Glutamatergic neuron (in vitro differentiated cells): Measurements from ENCODE around the gene SPAG9. TPM values are rescaled to one million over a fixed set of nuclear protein-coding genes. Genes with fewer than 3 reads are reported as not detected.

Experiments used
- DNase-seq: peaks from one replicate; pipeline ENCODE4 v3.0.0; 2022
- H3K27ac Mint-ChIP-seq: one replicate; pipeline ENCODE4 v1.8.0; 2020; ENCODE audit warnings: mild to moderate bottlenecking, mixed read lengths, inconsistent platforms; ENCODE audit not compliant: unreplicated experiment
- H3K27me3 Mint-ChIP-seq: one replicate; pipeline ENCODE4 v1.8.0; 2020; ENCODE audit warnings: mild to moderate bottlenecking, moderate library complexity, mixed read lengths, inconsistent platforms; ENCODE audit not compliant: unreplicated experiment
- H3K36me3 Mint-ChIP-seq: one replicate; pipeline ENCODE4 v1.8.0; 2020; ENCODE audit warnings: mild to moderate bottlenecking, mixed read lengths, inconsistent platforms; ENCODE audit not compliant: unreplicated experiment
- H3K4me1 Mint-ChIP-seq: one replicate; pipeline ENCODE4 v1.8.0; 2020; ENCODE audit warnings: mild to moderate bottlenecking, low read depth, mixed read lengths, inconsistent platforms; ENCODE audit not compliant: unreplicated experiment
- H3K4me3 Mint-ChIP-seq: one replicate; pipeline ENCODE4 v1.8.0; 2020; ENCODE audit warnings: mild to moderate bottlenecking, mixed read lengths, inconsistent platforms; ENCODE audit not compliant: unreplicated experiment
- H3K9me3 Mint-ChIP-seq: one replicate; pipeline ENCODE4 v1.8.0; 2020; ENCODE audit warnings: mild to moderate bottlenecking, moderate library complexity, mixed read lengths, inconsistent platforms; ENCODE audit not compliant: unreplicated experiment
- total RNA-seq: library from RNA; stranded (reverse); fragmentation: NEBNext Ultra II Directional; extraction: Animal tissue kit (Norgen Biotek cat#: 25700); gene quantifications from one replicate; pipeline ENCODE4 v1.2.1, GENCODE V29; 2021; ENCODE audit not compliant: unreplicated experiment
- TF ChIP-seq, protein P1 (sequence below): fragments of 200-600 bp; sonication (generic); IDR thresholded peaks from one replicate; pipeline ENCODE4 v1.5.0; 2021; ENCODE audit not compliant: partially characterized antibody, unreplicated experiment

SPAG9 gene
- total RNA-seq, 1 donor from 2014 or later = 327 TPM

DNA sequence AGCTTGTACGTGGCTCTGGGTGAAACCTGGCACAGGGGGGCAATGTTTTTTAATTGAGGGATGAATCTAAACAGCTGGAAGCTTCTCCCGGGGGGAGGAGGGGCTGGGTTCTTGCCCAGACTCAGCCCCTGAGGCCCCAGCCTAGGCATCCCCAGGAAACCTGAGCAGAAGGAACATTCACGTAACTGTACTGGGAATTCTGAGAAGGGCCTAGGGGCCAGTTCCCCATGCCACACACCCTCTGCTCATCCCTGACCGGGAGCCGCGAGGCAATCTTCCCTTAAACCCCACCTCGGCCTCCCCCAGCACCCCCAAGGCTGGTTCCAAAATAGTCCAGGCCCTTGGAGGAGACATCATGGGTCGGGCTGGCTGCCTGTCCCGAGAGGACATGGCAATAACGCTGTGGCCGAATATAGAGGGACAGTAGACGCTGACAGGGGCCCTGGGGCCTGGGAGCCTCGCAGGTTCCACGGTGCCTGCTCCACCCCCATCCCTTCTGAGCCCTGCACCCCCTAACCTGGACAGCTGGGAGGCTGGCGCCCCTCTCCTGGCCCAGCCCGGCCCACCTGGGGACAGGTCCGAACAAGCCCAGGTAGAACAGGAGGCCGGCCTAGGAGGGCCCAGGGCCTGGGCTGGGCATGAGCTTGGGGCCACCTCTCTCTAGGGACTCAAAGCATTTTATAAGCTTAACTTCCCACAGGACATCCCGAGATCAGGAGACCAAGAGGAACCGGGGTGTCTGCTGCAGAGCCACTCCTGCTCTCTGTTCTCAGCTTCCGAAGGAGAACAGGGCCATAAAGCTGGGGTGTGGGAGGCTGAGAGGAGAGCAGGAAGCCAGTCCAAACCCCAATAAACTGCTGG, 171.3 kb downstream of the SPAG9 start:
- Mint-ChIP-seq H3K27ac (peak overlapping the region; percentile 82), H3K4me3 (peak overlapping the region; percentile 61), H3K4me1 (peaks cover 37% of the 10 kb centered on the region), H3K36me3 (no peaks in the 10 kb centered on the region), H3K27me3 (peaks cover 21% of the 10 kb centered on the region), H3K9me3 (peaks cover 24% of the 10 kb centered on the region)
- no peak for DNase-seq
- TF ChIP-seq, protein P1, sequence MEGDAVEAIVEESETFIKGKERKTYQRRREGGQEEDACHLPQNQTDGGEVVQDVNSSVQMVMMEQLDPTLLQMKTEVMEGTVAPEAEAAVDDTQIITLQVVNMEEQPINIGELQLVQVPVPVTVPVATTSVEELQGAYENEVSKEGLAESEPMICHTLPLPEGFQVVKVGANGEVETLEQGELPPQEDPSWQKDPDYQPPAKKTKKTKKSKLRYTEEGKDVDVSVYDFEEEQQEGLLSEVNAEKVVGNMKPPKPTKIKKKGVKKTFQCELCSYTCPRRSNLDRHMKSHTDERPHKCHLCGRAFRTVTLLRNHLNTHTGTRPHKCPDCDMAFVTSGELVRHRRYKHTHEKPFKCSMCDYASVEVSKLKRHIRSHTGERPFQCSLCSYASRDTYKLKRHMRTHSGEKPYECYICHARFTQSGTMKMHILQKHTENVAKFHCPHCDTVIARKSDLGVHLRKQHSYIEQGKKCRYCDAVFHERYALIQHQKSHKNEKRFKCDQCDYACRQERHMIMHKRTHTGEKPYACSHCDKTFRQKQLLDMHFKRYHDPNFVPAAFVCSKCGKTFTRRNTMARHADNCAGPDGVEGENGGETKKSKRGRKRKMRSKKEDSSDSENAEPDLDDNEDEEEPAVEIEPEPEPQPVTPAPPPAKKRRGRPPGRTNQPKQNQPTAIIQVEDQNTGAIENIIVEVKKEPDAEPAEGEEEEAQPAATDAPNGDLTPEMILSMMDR = no peak

DNA sequence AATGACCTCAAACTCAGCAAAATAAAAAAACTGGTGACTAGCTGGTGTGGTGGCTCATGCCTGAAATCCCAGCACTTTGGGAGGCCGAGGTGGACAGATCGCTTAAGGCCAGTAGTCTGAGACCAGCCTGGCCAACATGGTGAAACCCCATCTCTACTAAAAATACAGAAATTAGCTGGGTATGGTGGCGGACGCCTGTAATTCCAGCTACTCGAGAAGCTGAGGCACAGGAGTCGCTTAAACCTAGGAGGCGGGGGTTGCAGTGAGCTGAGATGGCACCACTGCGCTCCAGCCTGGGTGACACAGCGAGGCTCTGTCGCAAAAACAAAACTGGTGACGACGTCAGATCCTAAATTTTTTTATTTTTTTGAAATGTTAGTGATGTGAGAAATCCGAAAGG, 172.0 kb downstream of the SPAG9 start:
- Mint-ChIP-seq H3K27me3 (peaks cover 16% of the 10 kb centered on the region), H3K9me3 (peaks cover 20% of the 10 kb centered on the region), H3K4me1 (peaks cover 34% of the 10 kb centered on the region), H3K4me3 (no peak overlapping the region), H3K36me3 (no peaks in the 10 kb centered on the region), H3K27ac (no peak overlapping the region)
- no peak for DNase-seq
- TF ChIP-seq, protein P1 = no peak

DNA sequence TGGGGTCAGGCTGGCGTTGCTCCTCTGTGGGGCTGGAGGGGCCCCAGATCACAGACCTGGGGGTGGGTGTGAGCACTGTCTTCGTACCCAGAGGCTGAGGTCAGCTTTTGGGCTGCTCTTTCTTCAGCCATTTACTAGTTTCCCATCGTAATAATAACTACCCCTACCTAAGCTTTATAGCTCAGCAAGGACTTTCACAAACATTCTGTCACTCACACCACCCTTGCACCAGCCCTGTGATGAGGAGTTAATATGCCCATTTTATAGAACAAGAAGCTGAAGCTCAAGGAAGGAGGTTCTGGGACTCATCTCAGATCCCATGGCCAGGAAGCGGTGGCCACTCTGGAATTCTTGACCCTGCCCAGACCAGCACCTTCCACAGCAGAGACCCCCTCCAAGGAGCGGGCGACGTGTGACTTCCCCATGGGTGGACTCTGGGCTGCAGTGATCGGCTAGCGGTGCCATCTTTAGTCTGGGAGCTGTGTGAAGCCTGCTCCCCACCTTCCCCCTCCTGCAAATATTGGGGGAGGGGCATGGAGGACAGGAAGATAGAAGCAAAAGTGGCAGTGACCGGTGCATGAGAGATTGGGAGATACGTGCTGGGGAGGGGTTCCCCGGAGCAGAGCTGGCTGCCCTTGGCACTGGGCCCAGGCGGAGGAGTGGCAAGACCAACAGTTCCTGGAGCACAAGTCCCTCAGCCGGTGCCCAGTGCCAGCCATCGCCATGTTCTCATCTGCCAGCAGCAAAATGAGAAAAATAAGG, 172.7 kb downstream of the SPAG9 start:
- Mint-ChIP-seq H3K4me3 (no peak overlapping the region), H3K36me3 (no peaks in the 10 kb centered on the region), H3K4me1 (peaks cover 32% of the 10 kb centered on the region), H3K9me3 (peaks cover 13% of the 10 kb centered on the region), H3K27me3 (peaks cover 13% of the 10 kb centered on the region), H3K27ac (peak overlapping the region; percentile 50)
- TF ChIP-seq, protein P1 = no peak
- no peak for DNase-seq

DNA sequence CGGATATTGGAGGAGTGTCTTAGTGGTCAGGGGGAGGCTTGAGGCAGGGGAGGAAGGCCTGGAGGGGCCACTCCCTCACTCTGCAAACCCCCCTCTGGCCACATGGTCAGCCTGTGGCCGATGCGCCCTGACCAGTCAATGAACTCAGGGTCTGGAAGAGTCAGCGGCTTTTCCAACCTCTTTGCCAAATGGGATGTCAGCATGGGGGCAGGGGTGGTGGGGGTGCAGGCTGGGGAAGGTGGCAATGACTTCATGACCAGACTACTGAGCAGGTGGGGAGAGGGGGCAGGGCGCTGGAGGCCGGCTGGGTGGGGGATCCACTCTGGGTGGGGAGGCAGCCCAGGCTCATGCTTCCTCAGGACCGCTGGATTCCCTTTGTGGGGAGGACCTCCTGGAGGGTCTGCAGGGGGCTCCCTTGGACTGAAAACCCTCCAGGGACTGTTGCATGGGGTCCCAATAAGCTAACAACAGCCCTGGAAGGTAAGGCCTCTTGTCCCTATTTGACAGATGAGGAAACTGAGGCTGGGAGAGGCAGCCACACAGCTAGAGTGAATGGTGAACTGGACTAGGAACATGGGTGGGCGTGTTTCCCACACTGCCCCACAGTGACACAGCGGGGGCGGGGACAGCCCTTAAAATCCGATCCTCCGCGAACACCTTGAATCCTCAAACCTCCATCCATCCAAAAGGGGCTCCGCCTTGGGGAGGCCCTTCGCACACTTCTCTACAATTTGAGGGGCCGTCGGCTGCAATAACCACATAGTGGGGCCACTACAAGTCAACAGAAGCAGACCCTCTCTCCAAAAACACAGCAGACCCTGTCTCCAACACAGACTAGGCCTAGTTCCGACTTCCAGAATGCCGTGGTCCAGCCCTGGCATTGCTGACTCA, 173.5 kb downstream of the SPAG9 start:
- no peaks in the 10 kb centered on the region for H3K36me3 Mint-ChIP-seq
- peaks cover 12% of the 10 kb centered on the region for H3K9me3 Mint-ChIP-seq
- peaks cover 38% of the 10 kb centered on the region for H3K4me1 Mint-ChIP-seq
- TF ChIP-seq, protein P1 = no peak
- no peak for DNase-seq
- no peak overlapping the region for H3K4me3 Mint-ChIP-seq
- H3K27ac Mint-ChIP-seq = no peak overlapping the region
- H3K27me3 Mint-ChIP-seq = peaks cover 13% of the 10 kb centered on the region
